Neural cell (in vitro differentiated cells): ENCODE measurements around the gene LATS2. TPM values are rescaled to one million over a fixed set of nuclear protein-coding genes. Genes with fewer than 3 reads are reported as not detected.

Experiments
- H2AFZ ChIP-seq: fragments of 200-600, 300-800 bp; sonication (generic), shearing (Covaris generic); 2 replicates; pipeline ENCODE4 v1.6.0; 2014; ENCODE audit warnings: low read depth, mild to moderate bottlenecking, antibody characterized with exemption, low read length, moderate library complexity
- H3F3A ChIP-seq: fragments of 200-600 bp; shearing (Covaris generic); 2 replicates; pipeline ENCODE4 v1.6.1; 2016; ENCODE audit warnings: mild to moderate bottlenecking, moderate library complexity, mixed read lengths, antibody characterized with exemption, low read length; ENCODE audit not compliant: insufficient read depth, poor library complexity, severe bottlenecking
- H3K27ac ChIP-seq: fragments of 200-600, 300-800 bp; sonication (generic), shearing (Covaris generic); 2 replicates; pipeline ENCODE4 v1.5.1; 2014; ENCODE audit warnings: mild to moderate bottlenecking, low read length, moderate library complexity
- H3K27me3 ChIP-seq: fragments of 300-800, 200-600 bp; sonication (generic), shearing (Covaris generic); 2 replicates; pipeline ENCODE4 v1.6.0; 2014; ENCODE audit warnings: mild to moderate bottlenecking, low read depth, low read length, moderate library complexity; ENCODE audit not compliant: insufficient read depth
- H3K36me3 ChIP-seq: fragments of 300-800, 200-600 bp; sonication (generic), shearing (Covaris generic); 2 replicates; pipeline ENCODE4 v1.5.1; 2014; ENCODE audit warnings: mild to moderate bottlenecking, antibody characterized with exemption, low read length, moderate library complexity; ENCODE audit not compliant: insufficient read depth
- H3K4me2 ChIP-seq: fragments of 300-800, 200-600 bp; sonication (generic), shearing (Covaris generic); 2 replicates; pipeline ENCODE4 v1.6.0; 2014; ENCODE audit warnings: mild to moderate bottlenecking, low read length
- H3K4me3 ChIP-seq: fragments of 300-800, 200-600 bp; sonication (generic), shearing (Covaris generic); 2 replicates; pipeline ENCODE4 v1.5.1; 2014; ENCODE audit warnings: mild to moderate bottlenecking, low read length, moderate library complexity
- H3K79me2 ChIP-seq: fragments of 200-600 bp; shearing (Covaris generic); replicated peaks from 2 replicates; pipeline ENCODE4 v1.6.0; 2014; ENCODE audit warnings: mild to moderate bottlenecking, low read length, moderate library complexity; ENCODE audit not compliant: insufficient read depth
- H3K9ac ChIP-seq: fragments of 300-800, 200-600 bp; sonication (generic), shearing (Covaris generic); 2 replicates; pipeline ENCODE4 v1.6.1; 2016; ENCODE audit warnings: mild to moderate bottlenecking, low read length, mixed read lengths
- H3K9me2 ChIP-seq: fragments of 200-600 bp; shearing (Covaris generic); 2 replicates; pipeline ENCODE4 v1.6.1; 2016; ENCODE audit warnings: mild to moderate bottlenecking, low read length, mixed read lengths; ENCODE audit not compliant: insufficient read depth
- H3K9me3 ChIP-seq: fragments of 200-600, 300-800 bp; sonication (generic), shearing (Covaris generic); 2 replicates; pipeline ENCODE4 v1.6.1; 2016; ENCODE audit warnings: mild to moderate bottlenecking, mixed run types, low read length, moderate library complexity, mixed read lengths
- H4K20me1 ChIP-seq: fragments of 200-600 bp; shearing (Covaris generic); 2 replicates; pipeline ENCODE4 v1.6.1; 2016; ENCODE audit warnings: mild to moderate bottlenecking, mixed run types; ENCODE audit not compliant: insufficient read depth
- CTCF ChIP-seq: fragments of 450-650 bp; IDR thresholded peaks from 2 replicates; pipeline ENCODE4 v1.5.1; 2014; ENCODE audit warnings: antibody characterized with exemption, mild to moderate bottlenecking, moderate library complexity; ENCODE audit not compliant: poor library complexity, severe bottlenecking
- EP300 ChIP-seq: fragments of 450-650 bp; conservative IDR thresholded peaks from 2 replicates; pipeline ENCODE4 v1.6.1; 2014; ENCODE audit warnings: antibody characterized with exemption, mild to moderate bottlenecking, moderate library complexity; ENCODE audit not compliant: poor library complexity, severe bottlenecking
- EZH2 ChIP-seq: fragments of 200-600, 300-800 bp; shearing (Covaris generic), sonication (generic); IDR thresholded peaks from 2 replicates; pipeline ENCODE4 v1.6.1; 2014; ENCODE audit warnings: antibody characterized with exemption, low read length, borderline replicate concordance, mild to moderate bottlenecking; ENCODE audit not compliant: insufficient read depth, poor library complexity, severe bottlenecking
- MXI1 ChIP-seq: fragments of 450-650 bp; conservative IDR thresholded peaks from 2 replicates; pipeline ENCODE4 v1.6.1; 2014; ENCODE audit warnings: antibody characterized with exemption, mild to moderate bottlenecking; ENCODE audit not compliant: poor library complexity, severe bottlenecking
- POLR2AphosphoS5 ChIP-seq: IDR thresholded peaks from 2 replicates; pipeline ENCODE4 v1.6.1; 2012
- RAD21 ChIP-seq: fragments of 450-650 bp; conservative IDR thresholded peaks from 2 replicates; pipeline ENCODE4 v1.6.1; 2014; ENCODE audit warnings: antibody characterized with exemption, mild to moderate bottlenecking, moderate library complexity
- REST ChIP-seq: IDR thresholded peaks from 2 replicates; pipeline ENCODE4 v1.6.1; 2012; ENCODE audit warnings: borderline replicate concordance
- SMC3 ChIP-seq: fragments of 450-650 bp; conservative IDR thresholded peaks from 2 replicates; pipeline ENCODE4 v1.6.1; 2014; ENCODE audit warnings: antibody characterized with exemption, mild to moderate bottlenecking, moderate library complexity; ENCODE audit not compliant: poor library complexity
- TAF1 ChIP-seq: IDR thresholded peaks from 2 replicates; pipeline ENCODE4 v1.6.1; 2012; ENCODE audit warnings: low read depth
- polyA plus RNA-seq: library from polyadenylated mRNA; depleted of rRNA; stranded (reverse); fragments of >200 nt; gene quantifications from 2 replicates; pipeline ENCODE4 v1.2.3, GENCODE V29; 2014

LATS2 gene
- polyA plus RNA-seq, 1 donor from 2014 or later = 2.6 TPM

- Histone ChIP-seq H2AFZ (no peak overlapping the region), H3K4me3 (no peak overlapping the region), H3F3A (no peaks in the 10 kb centered on the region), H3K27me3 (no peaks in the 10 kb centered on the region), H3K9me3 (no peaks in the 10 kb centered on the region), H4K20me1 (no peaks in the 10 kb centered on the region), H3K4me2 (no peak overlapping the region), H3K9ac (no peak overlapping the region), H3K36me3 (no peaks in the 10 kb centered on the region), H3K9me2 (no peaks in the 10 kb centered on the region), H3K27ac (no peak overlapping the region), H3K79me2 (no peaks in the 10 kb centered on the region)
- TF ChIP-seq SMC3 = no peak
- TF ChIP-seq CTCF = no peak
- TF ChIP-seq EZH2 = no peak
- no peak for TF ChIP-seq RAD21
- TF ChIP-seq POLR2AphosphoS5 = no peak
- TF ChIP-seq TAF1 = no peak
- no peak for TF ChIP-seq EP300
- TF ChIP-seq REST = no peak
- TF ChIP-seq MXI1 = no peak
Measured at GRCh38 chr13:20997301-20998161, 63.9 kb downstream of the LATS2 start.

GRCh38 chr13:20995245-20995838, 66.0 kb downstream of the LATS2 start:
- Histone ChIP-seq H3K9me2 (no peaks in the 10 kb centered on the region), H3F3A (no peaks in the 10 kb centered on the region), H3K9me3 (no peaks in the 10 kb centered on the region), H3K27ac (no peak overlapping the region), H3K9ac (no peak overlapping the region), H2AFZ (no peak overlapping the region), H3K4me2 (no peak overlapping the region), H3K36me3 (no peaks in the 10 kb centered on the region), H4K20me1 (no peaks in the 10 kb centered on the region), H3K27me3 (no peaks in the 10 kb centered on the region), H3K79me2 (no peaks in the 10 kb centered on the region), H3K4me3 (no peak overlapping the region)
- TF ChIP-seq CTCF = no peak
- no peak for TF ChIP-seq RAD21
- no peak for TF ChIP-seq EP300
- no peak for TF ChIP-seq SMC3
- no peak for TF ChIP-seq MXI1
- no peak for TF ChIP-seq TAF1
- TF ChIP-seq POLR2AphosphoS5 = no peak
- TF ChIP-seq REST = no peak
- no peak for TF ChIP-seq EZH2
